Endometrial microvascular endothelial cells (primary cell): ENCODE measurements around the gene OR51A2. TPM values are rescaled to one million over a fixed set of nuclear protein-coding genes. Genes with fewer than 3 reads are reported as not detected.

ENCODE experiments used
- total RNA-seq: library from RNA; depleted of rRNA; stranded (reverse); fragments of >200 nt; gene quantifications from one replicate; pipeline ENCODE4 v1.2.3, GENCODE V29; 2015; ENCODE audit errors: inconsistent ontology term

Gene OR51A2
- total RNA-seq, 1 donor from 2014 or later: not detected

Other genes with a start within 250 kb of the OR51A2 start
- not detected for gene OR51F1, start 185.8 kb downstream of the OR51A2 start, total RNA-seq
- not detected for gene OR52R1, start 151.3 kb downstream of the OR51A2 start, total RNA-seq
- gene OR51F2, start 134.4 kb downstream of the OR51A2 start, total RNA-seq: not detected
- gene OR51S1, start 106.5 kb downstream of the OR51A2 start, total RNA-seq: not detected
- not detected for gene OR51T1, start 73.8 kb downstream of the OR51A2 start, total RNA-seq
- gene OR51A7, start 51.9 kb downstream of the OR51A2 start, total RNA-seq: not detected
- gene OR51G2, start 36.4 kb downstream of the OR51A2 start, total RNA-seq: not detected
- gene OR51G1, start 31.4 kb downstream of the OR51A2 start, total RNA-seq: not detected
- not detected for gene OR51A4, start 8.1 kb downstream of the OR51A2 start, total RNA-seq
- not detected for gene OR51L1, start 39.1 kb upstream of the OR51A2 start, total RNA-seq
- not detected for gene OR52J3, start 90.8 kb upstream of the OR51A2 start, total RNA-seq
- not detected for gene OR52E2, start 103.9 kb upstream of the OR51A2 start, total RNA-seq
- not detected for gene OR52E1, start 113.9 kb upstream of the OR51A2 start, total RNA-seq
- not detected for gene OR52A5, start 182.6 kb upstream of the OR51A2 start, total RNA-seq
- gene OR52A1, start 199.0 kb upstream of the OR51A2 start, total RNA-seq: not detected
- not detected for gene OR51V1, start 245.0 kb upstream of the OR51A2 start, total RNA-seq